Heart left ventricle (tissue), 16 donors: ENCODE results near the gene BDH1. TPM values are rescaled to one million over a fixed set of nuclear protein-coding genes. Genes with fewer than 3 reads are reported as not detected.

ENCODE experiments used
- ATAC-seq, 4 donors: fragments of 200-7000 bp; cut with Tn5 transposase; one replicate each; pipeline ENCODE4 v1.9.1; 2020 to 2022; ENCODE audit warnings: moderate library complexity in 4 of 4, mild to moderate bottlenecking in 3 of 4, moderate number of reproducible peaks in 1 of 4
- DNase-seq, 5 donors: peaks; one replicate each; pipeline ENCODE4 v3.0.0-alpha.2; 2020
- H3K27ac ChIP-seq, 12 donors: fragments of 200-600 bp; sonication (generic) in 4 of 12; one replicate each; pipeline versions ENCODE4 v1.5.0 to v1.8.0; 2016 to 2022; ENCODE audit warnings: mild to moderate bottlenecking in 2 of 12
- H3K27me3 ChIP-seq, 9 donors: fragments of 200-600 bp; sonication (generic) in 2 of 9; one replicate each; pipeline versions ENCODE4 v1.5.1 to v1.8.0; 2016 to 2022; ENCODE audit warnings: mild to moderate bottlenecking in 3 of 9
- H3K36me3 ChIP-seq, 9 donors: fragments of 200-600 bp; sonication (generic) in 2 of 9; one replicate each; pipeline versions ENCODE4 v1.5.0 to v1.8.0; 2018 to 2022; ENCODE audit warnings: mild to moderate bottlenecking in 2 of 9
- H3K4me1 ChIP-seq, 12 donors: fragments of 200-600 bp; sonication (generic) in 4 of 12; one replicate each; pipeline versions ENCODE4 v1.5.0 to v1.8.0; 2016 to 2022; ENCODE audit warnings: mild to moderate bottlenecking in 3 of 12
- H3K4me3 ChIP-seq, 12 donors: fragments of 200-600 bp; sonication (generic) in 4 of 12; one replicate each; pipeline versions ENCODE4 v1.5.0 to v1.8.0; 2017 to 2022; ENCODE audit warnings: mild to moderate bottlenecking in 9 of 12, moderate library complexity in 4 of 12
- H3K9me3 ChIP-seq, 12 donors: fragments of 200-600 bp; sonication (generic) in 4 of 12; one replicate each; pipeline versions ENCODE4 v1.5.0 to v1.8.0; 2016 to 2022; ENCODE audit warnings: mild to moderate bottlenecking in 1 of 12
- CTCF ChIP-seq, 12 donors: fragments of 200-600 bp; sonication (generic) in 4 of 12; IDR thresholded peaks; one replicate each; pipeline versions ENCODE4 v1.5.0 to v1.8.0; 2018 to 2022; ENCODE audit warnings: antibody characterized with exemption in 12 of 12, mild to moderate bottlenecking in 5 of 12
- POLR2A ChIP-seq, 2 donors: fragments of 450-650 bp; IDR thresholded peaks; one replicate each; pipeline ENCODE4 v1.6.1; 2017; ENCODE audit warnings: antibody characterized with exemption in 2 of 2, mild to moderate bottlenecking in 2 of 2, moderate library complexity in 2 of 2
- WGBS, 4 donors: extraction: QIAGEN DNeasy Blood & Tissue Kit in 2 of 4; methylation state at CpG; one replicate each; pipeline versions ENCODE4 v1.1.5 to v1.1.7; 2013 to 2018; 5-methylcytosine and 5-hydroxymethylcytosine counted together
- intact Hi-C, 10 donors: fragments of 100-400 bp; cut with DNase I; formaldehyde crosslinking; loops; one replicate each; pipeline versions ENCODE4 v1.11.1 to v1.14.2; 2022
- polyA plus RNA-seq, 2 donors: library from polyadenylated mRNA; stranded (reverse); fragments of 200-250 nt; gene quantifications; one replicate each; pipeline ENCODE4 v1.2.3, GENCODE V29; 2013
- total RNA-seq, 9 donors: library from RNA; depleted of rRNA in 2 of 9; stranded (reverse); fragments of >200 nt in 2 of 9; fragmentation: NEBNext Ultra II Directional in 3 of 9; extraction: Animal tissue kit (Norgen Biotek cat#: 25700) in 3 of 9; gene quantifications; one replicate each; pipeline versions ENCODE4 v1.1.0 to v1.2.4, GENCODE V29; 2016 to 2023
- donor health status: ischemic (EF 13 %, LVEDD 7.1; RV severe dilation, severe dysfunction).
- donor health status: healthy with polysubstance abuse.
- donor health status: DM: no; HTN: yes; CAD: no.
- donor health status: DM: no; HTN: no; CAD: no.
- donor health status: ischemic (EF 25% LVEDD 6.9; RV normal size, moderate dysfunction).
- donor health status: ischemic (EF 25% LVEDD 5.7; RV mildly dilated, moderate dysfunction).
- donor health status: healthy.
- donor health status: DM: yes; HTN: yes; CAD: no.
- donor health status: ischemic (EF 35%, LVEDD 5.7; RV mildly dilated, moderate dysfunction).
- donor health status: nonischemic (EF 11% LVEDD 7.7; RV severe dilation, severe dysfunction).
- donor health status: DM: yes; HTN: yes; CAD: no.
- donor health status: PGD.
- donor health status: ischemic (EF 29% LVEDD 5.4; RV normal size, mild dysfunction).
- donor health status: nonischemic (EF 23%, LVEDD 6.1; RV moderate dilation, normal function).

BDH1 gene
- total and polyA plus RNA-seq, 11 donors, result 19.5 to 114 (median 72.3) TPM

- DNase-seq (no peak), ATAC-seq (no peak)
- no peak for TF ChIP-seq POLR2A (IDR thresholded peaks at IDR 0.05)
- TF ChIP-seq CTCF (IDR thresholded peaks at IDR 0.05), result no peak
- no peaks in the 10 kb centered on the region for H3K27me3 ChIP-seq
- H3K9me3 ChIP-seq, result no peaks in the 10 kb centered on the region
- no peak overlapping the region for H3K4me3 ChIP-seq
- no peaks in the 10 kb centered on the region for H3K4me1 ChIP-seq
- peaks cover 0 to 22% (median 9%) of the 10 kb centered on the region in 9 donors for H3K36me3 ChIP-seq
- WGBS, 4 donors, result 57 to 71% (median 65%) methylated on average over 6 of the region's 6 CpGs
- intact Hi-C loops, result no loop called here
- no peak overlapping the region for H3K27ac ChIP-seq
Measured at GRCh38 chr3:197528190-197528589, 27.6 kb downstream of the BDH1 start.

- H3K9me3 ChIP-seq, result no peaks in the 10 kb centered on the region
- H3K36me3 ChIP-seq, result peaks cover 0 to 22% (median 9%) of the 10 kb centered on the region in 9 donors
- no peaks in the 10 kb centered on the region for H3K4me1 ChIP-seq
- ATAC-seq, result no peak
- DNase-seq, result no peak
- H3K4me3 ChIP-seq, result no peak overlapping the region
- no peak overlapping the region for H3K27ac ChIP-seq
- 70 to 87% (median 77%) methylated on average over 5 of the region's 5 CpGs for WGBS, 4 donors
- no peaks in the 10 kb centered on the region for H3K27me3 ChIP-seq
- TF ChIP-seq POLR2A (IDR thresholded peaks at IDR 0.05) (no peak), CTCF (IDR thresholded peaks at IDR 0.05) (no peak)
- intact Hi-C loops, result no loop called here
Measured at GRCh38 chr3:197527569-197527968, 28.2 kb downstream of the BDH1 start.

- peaks cover 0 to 13% (median 0%) of the 10 kb centered on the region in 9 donors for H3K36me3 ChIP-seq
- no peak for ATAC-seq
- no peaks in the 10 kb centered on the region for H3K4me1 ChIP-seq
- no peaks in the 10 kb centered on the region for H3K27me3 ChIP-seq
- TF ChIP-seq POLR2A (IDR thresholded peaks at IDR 0.05), result no peak
- no peak for TF ChIP-seq CTCF (IDR thresholded peaks at IDR 0.05)
- no peak for DNase-seq
- no peak overlapping the region for H3K4me3 ChIP-seq
- WGBS, 4 donors, result 63 to 86% (median 83%) methylated on average over 5 of the region's 5 CpGs
- intact Hi-C loops, result no loop called here
- no peak overlapping the region for H3K27ac ChIP-seq
- H3K9me3 ChIP-seq, result no peaks in the 10 kb centered on the region
Measured at GRCh38 chr3:197525706-197526105, 30.1 kb downstream of the BDH1 start.

GRCh38 chr3:197524128-197524527 is 31.6 kb downstream of the BDH1 start:
- 83 to 94% (median 92%) methylated on average over 8 of the region's 8 CpGs for WGBS, 4 donors
- no peaks in the 10 kb centered on the region for H3K4me1 ChIP-seq
- no peak for ATAC-seq
- H3K27ac ChIP-seq, result no peak overlapping the region
- H3K27me3 ChIP-seq, result no peaks in the 10 kb centered on the region
- TF ChIP-seq CTCF (IDR thresholded peaks at IDR 0.05) (no peak), POLR2A (IDR thresholded peaks at IDR 0.05) (no peak)
- no peak for DNase-seq
- peaks cover 0 to 13% (median 0%) of the 10 kb centered on the region in 9 donors for H3K36me3 ChIP-seq
- no peaks in the 10 kb centered on the region for H3K9me3 ChIP-seq
- intact Hi-C loops, result no loop called here
- H3K4me3 ChIP-seq, result no peak overlapping the region
